ENCODE results near the gene STK24.

DNA sequence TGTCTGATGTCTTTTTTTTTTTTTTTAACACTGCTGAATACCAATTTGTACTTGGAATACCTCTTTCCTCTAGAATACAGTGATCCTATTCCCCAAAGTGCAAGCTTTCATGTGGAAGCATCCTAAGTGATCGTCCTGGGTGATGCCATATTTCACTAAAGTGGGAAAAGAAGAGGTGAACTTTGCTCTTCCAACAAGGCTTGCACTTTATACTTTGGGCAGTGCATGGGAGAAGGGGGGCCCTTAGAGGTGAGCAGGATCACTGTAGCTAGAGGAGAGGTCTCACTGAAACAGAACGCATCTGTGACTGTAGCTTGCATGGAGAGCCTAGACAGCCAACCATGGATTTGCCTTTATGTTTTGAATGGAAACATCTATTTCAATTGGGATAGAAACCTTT is 173.8 kb downstream of the STK24 start:
- TF ChIP-seq EZH2 (IDR thresholded peaks at IDR 0.05) (no peak), POLR2AphosphoS5 (IDR thresholded peaks at IDR 0.05; ENCODE audit: borderline replicate concordance, low read depth, low read length) (no peak), FOXP2 (optimal IDR thresholded peaks at IDR 0.05; ENCODE audit: control extremely low read depth, extremely low read length, insufficient read depth) (no peak)
